RWPE1 (cell line): ENCODE measurements around the gene GALNTL6.
"Not testable (repeated sequence)": the region's sequence is repeated elsewhere in the genome, so short reads cannot be mapped to it uniquely, and the experiment has no call there.

ENCODE experiments used
- CTCF ChIA-PET: fragments of 350-600 bp; sonication (Branson Sonifier 250); formaldehyde crosslinking; extraction: SDS; loops from one replicate; lab custom pipeline; 2021; lab: Yijun Ruan, JAX
- POLR2A ChIA-PET: fragments of 400-600 bp; formaldehyde crosslinking; extraction: SDS; loops from one replicate; lab custom pipeline; 2020; ENCODE audit warnings: antibody characterized with exemption; ENCODE audit not compliant: low non-redundant PET; lab: Yijun Ruan, JAX
- DNase-seq: peaks from one replicate; pipeline ENCODE4 v3.0.0; 2012; ENCODE audit warnings: low spot score
- H3K27ac ChIP-seq: fragments of 450-650 bp; 2 replicates; pipeline ENCODE4 v1.5.1; 2017
- TF ChIP-seq, protein P1 (sequence below): fragments of 450-650 bp; conservative IDR thresholded peaks from 2 replicates; pipeline ENCODE4 v1.5.1; 2017; ENCODE audit warnings: low read depth, mild to moderate bottlenecking

GALNTL6 gene

DNA sequence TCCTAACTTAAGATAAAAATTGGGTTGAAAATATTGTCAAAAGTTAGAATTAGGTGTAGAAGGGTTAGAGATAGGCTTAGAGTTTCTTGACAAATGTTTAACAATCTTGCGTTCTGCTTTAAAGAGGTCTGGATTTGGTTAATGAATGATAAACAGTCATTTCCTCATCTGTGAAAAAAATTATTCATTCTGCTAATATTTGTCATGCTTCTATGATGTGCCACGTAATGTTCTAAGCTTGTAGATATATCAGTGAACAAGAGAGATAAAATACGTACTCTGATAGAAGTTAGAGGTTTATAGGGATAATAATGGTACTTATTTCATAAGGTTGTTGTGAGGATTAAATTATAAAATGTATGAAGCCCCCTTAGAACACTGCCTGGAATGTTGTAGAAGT lies 912.4 kb downstream of the GALNTL6 start:
- no peak for DNase-seq
- TF ChIP-seq, protein P1, sequence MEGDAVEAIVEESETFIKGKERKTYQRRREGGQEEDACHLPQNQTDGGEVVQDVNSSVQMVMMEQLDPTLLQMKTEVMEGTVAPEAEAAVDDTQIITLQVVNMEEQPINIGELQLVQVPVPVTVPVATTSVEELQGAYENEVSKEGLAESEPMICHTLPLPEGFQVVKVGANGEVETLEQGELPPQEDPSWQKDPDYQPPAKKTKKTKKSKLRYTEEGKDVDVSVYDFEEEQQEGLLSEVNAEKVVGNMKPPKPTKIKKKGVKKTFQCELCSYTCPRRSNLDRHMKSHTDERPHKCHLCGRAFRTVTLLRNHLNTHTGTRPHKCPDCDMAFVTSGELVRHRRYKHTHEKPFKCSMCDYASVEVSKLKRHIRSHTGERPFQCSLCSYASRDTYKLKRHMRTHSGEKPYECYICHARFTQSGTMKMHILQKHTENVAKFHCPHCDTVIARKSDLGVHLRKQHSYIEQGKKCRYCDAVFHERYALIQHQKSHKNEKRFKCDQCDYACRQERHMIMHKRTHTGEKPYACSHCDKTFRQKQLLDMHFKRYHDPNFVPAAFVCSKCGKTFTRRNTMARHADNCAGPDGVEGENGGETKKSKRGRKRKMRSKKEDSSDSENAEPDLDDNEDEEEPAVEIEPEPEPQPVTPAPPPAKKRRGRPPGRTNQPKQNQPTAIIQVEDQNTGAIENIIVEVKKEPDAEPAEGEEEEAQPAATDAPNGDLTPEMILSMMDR, result no peak
- CTCF ChIA-PET, result interaction anchor here (0.6 kb wide), 1 partner anchor 418 kb away, joined by 4 read pairs; no protein-coding TSS in a partner anchor

DNA sequence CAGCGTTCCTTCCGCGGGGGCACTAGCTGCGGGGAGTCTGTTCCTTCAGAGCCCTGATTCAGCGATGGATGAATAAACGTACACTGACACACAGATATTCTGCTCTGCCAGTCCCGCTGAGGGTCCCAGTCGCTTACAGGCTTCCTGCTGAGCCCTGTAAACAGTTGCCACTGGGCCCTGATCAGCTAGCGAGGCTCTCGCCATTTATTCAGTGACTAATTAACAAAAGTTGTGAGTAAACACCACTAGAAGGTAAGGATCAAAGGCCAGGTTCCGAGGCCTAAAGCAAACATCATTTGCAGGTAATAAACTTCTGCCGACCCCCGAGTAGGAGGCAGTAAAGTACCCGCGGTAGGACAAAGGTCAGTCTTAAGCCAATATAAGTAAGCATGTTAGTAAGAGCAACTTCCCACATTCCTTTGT lies 912.8 kb downstream of the GALNTL6 start:
- TF ChIP-seq, protein P1, result no peak
- no peak overlapping the region for H3K27ac ChIP-seq
- CTCF ChIA-PET, result interaction anchor here (0.8 kb wide), 1 partner anchor 22 kb away, joined by 3 read pairs; no protein-coding TSS in a partner anchor

More for the DNA sequence above, 912.4 kb downstream of the GALNTL6 start:
- POLR2A ChIA-PET, result no interaction called here
- H3K27ac ChIP-seq, result no peak overlapping the region

DNA sequence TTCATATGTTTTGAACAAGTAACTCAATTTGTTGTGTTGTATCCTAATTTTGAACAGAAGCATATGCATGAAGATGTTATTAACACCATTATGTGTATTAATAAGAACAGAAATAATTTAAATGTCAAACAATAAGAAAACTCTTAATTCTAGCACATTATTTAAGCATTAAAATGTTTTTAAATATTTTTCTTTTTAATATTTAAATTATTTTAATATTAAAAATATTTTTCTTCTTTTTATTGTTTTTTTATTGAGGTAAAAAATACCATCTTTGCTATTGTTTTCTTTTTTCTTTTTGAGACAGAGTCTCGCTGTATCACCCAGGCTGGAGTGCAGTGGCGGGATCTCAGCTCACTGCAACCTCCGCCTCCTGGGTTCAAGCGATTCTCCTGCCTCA lies 914.4 kb downstream of the GALNTL6 start:
- H3K27ac ChIP-seq, result no peak overlapping the region
- DNase-seq, result no peak
- ChIA-PET CTCF (no interaction called here), POLR2A (no interaction called here)
- TF ChIP-seq, protein P1, result no peak

More for the DNA sequence above, 912.8 kb downstream of the GALNTL6 start:
- DNase-seq, result no peak
- POLR2A ChIA-PET, result no interaction called here

DNA sequence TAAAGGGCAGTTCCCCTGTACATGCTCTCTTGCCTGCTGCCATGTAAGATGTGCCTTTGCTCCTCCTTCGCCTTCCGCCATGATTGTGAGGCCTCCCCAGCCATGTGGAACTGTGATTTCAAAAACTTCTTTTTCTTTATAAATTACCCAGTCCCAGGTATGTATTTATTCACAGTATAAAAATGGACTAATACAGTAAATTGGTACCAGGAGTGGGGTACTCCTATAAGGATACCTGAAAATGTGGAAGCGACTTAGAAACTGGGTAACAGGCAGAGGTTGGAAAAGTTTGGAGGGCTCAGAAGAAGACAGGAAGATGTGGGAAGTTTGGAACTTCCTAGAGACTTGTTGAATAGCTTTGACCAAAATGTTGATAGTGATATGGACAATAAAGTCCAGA lies 920.4 kb downstream of the GALNTL6 start:
- POLR2A ChIA-PET, H3K27ac ChIP-seq, DNase-seq, CTCF ChIA-PET: not testable (repeated sequence)

DNA sequence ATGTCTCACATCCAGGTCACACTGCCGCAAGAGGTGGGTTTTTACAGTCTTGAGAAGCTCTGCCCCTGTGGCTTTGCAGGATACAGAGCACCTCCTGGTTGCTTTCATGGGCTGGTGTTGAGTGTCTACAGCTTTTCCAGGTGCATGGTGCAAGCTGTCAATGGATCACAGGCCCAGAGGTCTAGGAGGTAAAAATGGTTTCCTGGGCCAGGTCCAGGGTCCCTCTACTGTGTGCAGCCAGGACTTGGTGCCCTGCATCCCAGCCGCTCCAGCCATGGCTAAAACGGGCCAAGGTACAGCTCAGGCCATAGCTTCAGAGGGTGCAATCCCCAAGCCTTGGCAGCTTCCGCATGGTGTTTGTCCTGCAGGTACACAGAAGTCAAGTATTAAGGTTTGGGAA lies 921.4 kb downstream of the GALNTL6 start:
- CTCF ChIA-PET, result no interaction called here
- no peak for DNase-seq
- POLR2A ChIA-PET, result no interaction called here
- no peak overlapping the region for H3K27ac ChIP-seq
- TF ChIP-seq, protein P1, result no peak

DNA sequence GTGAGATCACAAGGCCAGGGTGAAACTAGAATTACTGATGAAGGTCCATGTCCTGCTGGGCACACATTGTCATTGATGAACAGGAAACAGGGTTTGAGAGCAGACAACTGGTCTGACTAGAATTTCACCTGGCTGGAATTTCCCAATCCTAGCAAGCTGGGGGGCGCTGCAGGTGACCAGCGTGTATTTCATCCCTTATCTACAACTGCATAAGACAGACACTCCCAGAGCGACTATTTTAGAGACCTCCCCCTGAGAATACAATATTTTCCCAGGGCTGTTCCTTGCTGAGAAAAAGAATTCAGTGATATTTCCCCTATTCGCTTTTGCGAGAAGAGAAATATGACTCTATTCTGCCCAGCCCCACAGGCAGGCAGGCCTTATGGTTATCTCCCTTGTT lies 922.8 kb downstream of the GALNTL6 start:
- DNase-seq, result no peak

DNA sequence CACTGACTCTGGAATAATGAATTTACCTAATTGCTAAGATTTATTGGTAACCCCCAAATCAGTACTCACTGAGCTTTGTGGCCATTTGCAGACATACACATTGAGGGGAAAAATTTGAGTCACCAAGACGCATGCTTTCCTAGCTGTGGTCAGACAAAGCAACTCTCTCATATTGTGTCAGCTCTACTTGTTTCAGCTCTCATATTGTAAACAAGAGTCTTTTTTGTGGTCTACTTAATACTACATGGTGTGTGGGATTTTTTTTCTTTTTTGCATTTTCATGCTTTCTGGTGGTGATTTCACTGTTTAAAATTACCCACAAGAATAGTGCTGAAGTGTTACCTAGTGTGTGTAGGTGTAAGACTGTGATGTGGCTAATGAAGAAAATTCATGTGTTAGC lies 927.2 kb downstream of the GALNTL6 start:
- no peak for DNase-seq
- ChIA-PET POLR2A (no interaction called here), CTCF (no interaction called here)
- H3K27ac ChIP-seq, result no peak overlapping the region
- TF ChIP-seq, protein P1, result no peak

More for the DNA sequence above, 922.8 kb downstream of the GALNTL6 start:
- ChIA-PET POLR2A (no interaction called here), CTCF (interaction anchor here (0.6 to 0.8 kb wide), 2 partner anchors 26 to 1421 kb away, joined by 3 to 5 read pairs; no protein-coding TSS in a partner anchor)
- no peak overlapping the region for H3K27ac ChIP-seq
- TF ChIP-seq, protein P1, result no peak
